ENCODE measurements around the gene LRRC23. TPM values are rescaled to one million over a fixed set of nuclear protein-coding genes. Genes with fewer than 3 reads are reported as not detected.

Gene LRRC23
- polyA plus RNA-seq, 1 donor from 2014 or later = 20.5 TPM

DNA sequence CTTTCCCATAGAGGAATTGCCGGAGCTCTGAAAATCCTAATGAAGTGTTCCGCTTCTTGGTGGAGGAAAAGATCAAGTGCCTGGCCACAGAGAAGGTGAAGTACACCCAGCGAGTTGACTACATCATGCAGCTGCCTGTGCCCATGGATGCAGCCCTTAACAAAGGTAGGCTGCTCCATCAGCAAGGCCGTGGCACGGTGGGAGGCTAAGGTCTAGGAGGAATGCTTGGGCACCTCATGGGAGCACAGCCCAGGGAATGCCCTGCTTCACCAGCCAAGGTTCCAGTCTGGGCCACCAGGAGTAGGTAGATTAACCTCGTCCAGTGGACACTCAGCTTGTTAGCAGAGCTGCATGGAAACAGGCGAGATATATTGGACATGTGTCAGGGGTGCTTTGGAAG is 43.7 kb upstream of the LRRC23 start:
- H3K36me3 ChIP-seq (ENCODE audit: insufficient read depth, low read length) = peaks cover 4% of the 10 kb centered on the region
- no peaks in the 10 kb centered on the region for H3K27me3 ChIP-seq (ENCODE audit: insufficient read depth, low read depth, low read length)
- no peak overlapping the region for H3K9ac ChIP-seq (ENCODE audit: low read length)
- no peak overlapping the region for H2AFZ ChIP-seq (ENCODE audit: low read depth, low read length)
- H3K79me2 ChIP-seq (replicated peaks; ENCODE audit: insufficient read depth, low read length) = no peaks in the 10 kb centered on the region
- no peaks in the 10 kb centered on the region for H3F3A ChIP-seq (ENCODE audit: insufficient read depth, low read length, poor library complexity, severe bottlenecking)
- H3K4me2 ChIP-seq (ENCODE audit: low read length) = no peak overlapping the region
- no peaks in the 10 kb centered on the region for H3K9me3 ChIP-seq (ENCODE audit: low read length)
- H3K4me3 ChIP-seq (ENCODE audit: low read length) = no peak overlapping the region
- H3K27ac ChIP-seq (ENCODE audit: low read length) = no peak overlapping the region
- H3K9me2 ChIP-seq (ENCODE audit: insufficient read depth, low read length) = no peaks in the 10 kb centered on the region
- no peak for TF ChIP-seq RAD21 (conservative IDR thresholded peaks at IDR 0.05)
- TF ChIP-seq, protein P1, sequence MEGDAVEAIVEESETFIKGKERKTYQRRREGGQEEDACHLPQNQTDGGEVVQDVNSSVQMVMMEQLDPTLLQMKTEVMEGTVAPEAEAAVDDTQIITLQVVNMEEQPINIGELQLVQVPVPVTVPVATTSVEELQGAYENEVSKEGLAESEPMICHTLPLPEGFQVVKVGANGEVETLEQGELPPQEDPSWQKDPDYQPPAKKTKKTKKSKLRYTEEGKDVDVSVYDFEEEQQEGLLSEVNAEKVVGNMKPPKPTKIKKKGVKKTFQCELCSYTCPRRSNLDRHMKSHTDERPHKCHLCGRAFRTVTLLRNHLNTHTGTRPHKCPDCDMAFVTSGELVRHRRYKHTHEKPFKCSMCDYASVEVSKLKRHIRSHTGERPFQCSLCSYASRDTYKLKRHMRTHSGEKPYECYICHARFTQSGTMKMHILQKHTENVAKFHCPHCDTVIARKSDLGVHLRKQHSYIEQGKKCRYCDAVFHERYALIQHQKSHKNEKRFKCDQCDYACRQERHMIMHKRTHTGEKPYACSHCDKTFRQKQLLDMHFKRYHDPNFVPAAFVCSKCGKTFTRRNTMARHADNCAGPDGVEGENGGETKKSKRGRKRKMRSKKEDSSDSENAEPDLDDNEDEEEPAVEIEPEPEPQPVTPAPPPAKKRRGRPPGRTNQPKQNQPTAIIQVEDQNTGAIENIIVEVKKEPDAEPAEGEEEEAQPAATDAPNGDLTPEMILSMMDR (IDR thresholded peaks at IDR 0.05; ENCODE audit: poor library complexity, severe bottlenecking) = no peak
- no peak for TF ChIP-seq EZH2 (IDR thresholded peaks at IDR 0.05; ENCODE audit: borderline replicate concordance, insufficient read depth, low read length, poor library complexity, severe bottlenecking)
- TF ChIP-seq EP300 (conservative IDR thresholded peaks at IDR 0.05; ENCODE audit: poor library complexity, severe bottlenecking) = no peak
- TF ChIP-seq SMC3 (conservative IDR thresholded peaks at IDR 0.05; ENCODE audit: poor library complexity) = no peak
- no peak for TF ChIP-seq REST (IDR thresholded peaks at IDR 0.05; ENCODE audit: borderline replicate concordance)
- no peak for TF ChIP-seq POLR2AphosphoS5 (IDR thresholded peaks at IDR 0.05)
- H4K20me1 ChIP-seq (ENCODE audit: insufficient read depth) = no peaks in the 10 kb centered on the region

GRCh38 chr12:6861391-6861790 is 43.2 kb upstream of the LRRC23 start:
- Histone ChIP-seq H3K9ac (ENCODE audit: low read length) (no peak overlapping the region), H3K79me2 (replicated peaks; ENCODE audit: insufficient read depth, low read length) (no peaks in the 10 kb centered on the region), H4K20me1 (ENCODE audit: insufficient read depth) (no peaks in the 10 kb centered on the region), H3K4me3 (ENCODE audit: low read length) (no peak overlapping the region), H3K27ac (ENCODE audit: low read length) (no peak overlapping the region), H3K27me3 (ENCODE audit: insufficient read depth, low read depth, low read length) (no peaks in the 10 kb centered on the region), H3K4me2 (ENCODE audit: low read length) (no peak overlapping the region), H3F3A (ENCODE audit: insufficient read depth, low read length, poor library complexity, severe bottlenecking) (no peaks in the 10 kb centered on the region), H3K36me3 (ENCODE audit: insufficient read depth, low read length) (peaks cover 4% of the 10 kb centered on the region), H3K9me3 (ENCODE audit: low read length) (no peaks in the 10 kb centered on the region), H3K9me2 (ENCODE audit: insufficient read depth, low read length) (no peaks in the 10 kb centered on the region), H2AFZ (ENCODE audit: low read depth, low read length) (no peak overlapping the region)
- no peak for TF ChIP-seq REST (IDR thresholded peaks at IDR 0.05; ENCODE audit: borderline replicate concordance)
- TF ChIP-seq, protein P1 (IDR thresholded peaks at IDR 0.05; ENCODE audit: poor library complexity, severe bottlenecking) = no peak
- TF ChIP-seq TAF1 (IDR thresholded peaks at IDR 0.05; ENCODE audit: low read depth) = no peak
- TF ChIP-seq SMC3 (conservative IDR thresholded peaks at IDR 0.05; ENCODE audit: poor library complexity) = no peak
- TF ChIP-seq POLR2AphosphoS5 (IDR thresholded peaks at IDR 0.05) = no peak

Data from neural cell (in vitro differentiated cells).